HCT116 (cell line): ENCODE results near the gene SCGB2B2. TPM values are rescaled to one million over a fixed set of nuclear protein-coding genes. Genes with fewer than 3 reads are reported as not detected.
A peak's percentile ranks its signal among the peaks of the same experiment; 100 is the strongest.

ENCODE experiments used
- ATAC-seq: fragments of 200-7000 bp; cut with Tn5 transposase; 2 replicates; pipeline ENCODE4 v1.9.1; 2020; ENCODE audit warnings: mild to moderate bottlenecking, moderate library complexity
- BruUV-seq: library from RNA; stranded (reverse); fragments of 400-500 nt; replicated peaks from 2 replicates; lab custom pipeline; 2021; lab: Mats Ljungman, UMichigan
- CTCF ChIA-PET: fragments of 300-600 bp; sonication (Branson Sonifier 250); formaldehyde crosslinking; loops from one replicate; lab custom pipeline; 2021; ENCODE audit warnings: antibody characterized with exemption; lab: Charles Lee
- POLR2A ChIA-PET: fragments of 300-600, 350-600 bp; sonication (Branson Sonifier 250); formaldehyde crosslinking; loops from one replicate; lab custom pipeline; 2021; ENCODE audit warnings: antibody characterized with exemption; lab: Charles Lee
- RAD21 ChIA-PET, 2 experiments: fragments of 300-600 bp; sonication (Branson Sonifier 250); formaldehyde crosslinking; loops; one replicate each; lab custom pipeline; 2023; ENCODE audit warnings: low total read pairs in 2 of 2; ENCODE audit not compliant: uncharacterized antibody in 2 of 2, unreplicated experiment in 2 of 2, low non-redundant PET in 1 of 2; lab: Charles Lee
- DNase-seq: peaks from one replicate; pipeline ENCODE4 v3.0.0-alpha.2; 2010; ENCODE audit warnings: low read depth, low spot score
- H2AFZ ChIP-seq: fragments of 200-600 bp; shearing (Covaris generic), sonication (generic); 2 replicates; pipeline ENCODE4 v1.6.1; 2017; ENCODE audit warnings: low read depth, mixed run types, mixed read lengths, antibody characterized with exemption, low read length; ENCODE audit not compliant: poor library complexity, severe bottlenecking
- H3K27ac ChIP-seq: 2 replicates; pipeline ENCODE4 v1.5.1; 2012; ENCODE audit warnings: low read depth, low read length
- H3K27me3 ChIP-seq: fragments of 200-600 bp; sonication (generic); 2 replicates; pipeline ENCODE4 v1.6.1; 2016; ENCODE audit warnings: mixed run types, low read length, mixed read lengths; ENCODE audit not compliant: insufficient read depth
- H3K36me3 ChIP-seq, 2 experiments: fragments of 200-500 bp in 1 of 2; fragments of 200-600 bp in 1 of 2; sonication (Bioruptor generic) in 1 of 2; sonication (generic) in 1 of 2; 2 replicates each; pipeline versions ENCODE4 v1.5.1 to v1.6.1; 2014 to 2016; ENCODE audit warnings: low read length in 2 of 2, inconsistent platforms in 1 of 2, mixed read lengths in 1 of 2, mixed run types in 1 of 2; ENCODE audit not compliant: insufficient read depth in 2 of 2, control insufficient read depth in 1 of 2
- H3K4me1 ChIP-seq, 2 experiments: fragments of 200-600 bp in 1 of 2; sonication (generic) in 1 of 2; 2 replicates each; pipeline versions ENCODE4 v1.5.1 to v1.6.1; 2012 to 2017; ENCODE audit warnings: low read length in 2 of 2, inconsistent platforms in 1 of 2, mild to moderate bottlenecking in 1 of 2, mixed read lengths in 1 of 2, mixed run types in 1 of 2, moderate library complexity in 1 of 2; ENCODE audit not compliant: insufficient read depth in 2 of 2, control insufficient read depth in 1 of 2
- H3K4me2 ChIP-seq: fragments of 200-600 bp; sonication (generic); 2 replicates; pipeline ENCODE4 v1.6.1; 2017; ENCODE audit warnings: mixed run types, low read length, mixed read lengths
- H3K4me3 ChIP-seq, 2 experiments: fragments of 200-600 bp in 1 of 2; sonication (generic) in 1 of 2; replicated peaks in 1 of 2; 2 replicates each; pipeline ENCODE4 v1.5.1; 2011 to 2016; ENCODE audit warnings: low read length in 2 of 2, control low read depth in 1 of 2, low read depth in 1 of 2, mild to moderate bottlenecking in 1 of 2, mixed read lengths in 1 of 2, mixed run types in 1 of 2
- H3K79me2 ChIP-seq: fragments of 200-600 bp; sonication (generic); 2 replicates; pipeline ENCODE4 v1.6.1; 2017; ENCODE audit warnings: mild to moderate bottlenecking, mixed run types, low read length, moderate library complexity, mixed read lengths; ENCODE audit not compliant: insufficient read depth
- H3K9ac ChIP-seq: fragments of 200-600 bp; sonication (generic); 2 replicates; pipeline ENCODE4 v1.6.1; 2016; ENCODE audit warnings: low read length, mixed read lengths
- H3K9me2 ChIP-seq: fragments of 200-600 bp; sonication (generic), shearing (Covaris generic); 2 replicates; pipeline ENCODE4 v1.6.1; 2017; ENCODE audit warnings: mixed run types, mild to moderate bottlenecking, moderate library complexity; ENCODE audit not compliant: insufficient read depth
- H3K9me3 ChIP-seq, 2 experiments: fragments of 200-500 bp in 1 of 2; fragments of 200-600 bp in 1 of 2; sonication (Bioruptor generic) in 1 of 2; sonication (generic) in 1 of 2; 2 replicates each; pipeline ENCODE4 v1.6.1; 2014 to 2017; ENCODE audit warnings: low read length in 2 of 2, mixed read lengths in 2 of 2, inconsistent platforms in 1 of 2, low read depth in 1 of 2, mild to moderate bottlenecking in 1 of 2, mixed run types in 1 of 2, moderate library complexity in 1 of 2; ENCODE audit not compliant: control insufficient read depth in 1 of 2, insufficient read depth in 1 of 2
- H4K20me1 ChIP-seq: fragments of 200-600 bp; sonication (generic), shearing (Covaris generic); 2 replicates; pipeline ENCODE4 v1.6.1; 2017; ENCODE audit warnings: mixed run types, mild to moderate bottlenecking, moderate library complexity; ENCODE audit not compliant: insufficient read depth
- CBX3 ChIP-seq: IDR thresholded peaks from 2 replicates; pipeline ENCODE4 v1.6.1; 2012; ENCODE audit warnings: low read depth
- CEBPB ChIP-seq: IDR thresholded peaks from 2 replicates; pipeline ENCODE4 v1.6.1; 2012; ENCODE audit warnings: low read depth
- EGR1 ChIP-seq: IDR thresholded peaks from 2 replicates; pipeline ENCODE4 v1.6.1; 2012; ENCODE audit warnings: low read depth
- ELF1 ChIP-seq: IDR thresholded peaks from 2 replicates; pipeline ENCODE4 v1.6.1; 2012; ENCODE audit warnings: low read depth, borderline replicate concordance
- FOSL1 ChIP-seq: IDR thresholded peaks from 2 replicates; pipeline ENCODE4 v1.6.1; 2012; ENCODE audit warnings: low read depth
- POLR2AphosphoS5 ChIP-seq: IDR thresholded peaks from 2 replicates; pipeline ENCODE4 v1.6.1; 2011; ENCODE audit warnings: mild to moderate bottlenecking, low read depth, low read length, moderate library complexity
- RAD21 ChIP-seq: IDR thresholded peaks from 2 replicates; pipeline ENCODE4 v1.6.1; 2012; ENCODE audit warnings: low read depth, mild to moderate bottlenecking
- SIN3A ChIP-seq: IDR thresholded peaks from 2 replicates; pipeline ENCODE4 v1.6.1; 2012; ENCODE audit warnings: low read depth
- SP1 ChIP-seq: IDR thresholded peaks from 2 replicates; pipeline ENCODE4 v1.6.1; 2012; ENCODE audit warnings: low read depth
- SRF ChIP-seq: IDR thresholded peaks from 2 replicates; pipeline ENCODE4 v1.6.1; 2012; ENCODE audit warnings: low read depth
- TCF7L2 ChIP-seq: IDR thresholded peaks from 2 replicates; pipeline ENCODE4 v1.7.0; 2011; ENCODE audit warnings: borderline replicate concordance, inconsistent platforms; ENCODE audit not compliant: insufficient read depth, insufficient read length; ENCODE audit errors: extremely low read depth
- ZFX ChIP-seq: fragments of 450-650 bp; IDR thresholded peaks from 2 replicates; pipeline ENCODE4 v1.6.1; 2017
- ZNF274 ChIP-seq: fragments of 200-500 bp; sonication (Bioruptor generic); IDR thresholded peaks from 2 replicates; pipeline ENCODE4 v1.6.1; 2014; ENCODE audit warnings: mild to moderate bottlenecking, low read depth, low read length, inconsistent platforms
- intact Hi-C: fragments of 100-400 bp; cut with micrococcal nuclease; formaldehyde crosslinking; loops from 2 replicates; pipeline ENCODE4 v1.10.0; 2022
- total RNA-seq: library from RNA; stranded (reverse); gene quantifications from one replicate; pipeline ENCODE4 v1.2.1, GENCODE V29; 2021; ENCODE audit not compliant: unreplicated experiment
- TF ChIP-seq, protein P1 (sequence below): IDR thresholded peaks from 2 replicates; pipeline ENCODE4 v1.6.1; 2012; ENCODE audit warnings: low read depth
- TF ChIP-seq, protein P2 (sequence below): IDR thresholded peaks from 2 replicates; pipeline ENCODE4 v1.6.1; 2012
- TF ChIP-seq, protein P3 (sequence below): IDR thresholded peaks from 2 replicates; pipeline ENCODE4 v1.6.1; 2012

The SCGB2B2 gene
- total RNA-seq, 1 experiment from 2014 or later, result 0.27 TPM

DNA sequence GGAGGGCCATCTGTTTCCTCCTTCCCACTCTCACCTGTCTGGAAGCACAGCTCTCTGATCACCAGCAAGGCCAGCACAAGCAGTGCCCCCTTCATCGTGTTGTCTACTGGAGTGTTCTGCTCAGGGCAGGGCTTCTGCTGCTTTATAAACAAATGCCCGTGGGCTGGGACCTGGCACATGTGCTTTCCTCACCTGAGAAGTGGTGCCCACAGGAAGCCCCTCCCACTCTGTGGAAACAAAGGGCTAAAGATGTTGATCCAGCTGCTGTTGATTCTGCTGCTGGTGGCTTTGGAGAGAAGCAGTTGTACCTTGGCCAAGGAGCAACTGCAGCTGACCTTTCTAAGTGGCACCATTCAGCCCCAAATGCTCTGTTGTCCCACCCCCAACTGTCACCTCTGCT, 30.7 kb upstream of the SCGB2B2 start (continued):
- TF ChIP-seq, protein P1, sequence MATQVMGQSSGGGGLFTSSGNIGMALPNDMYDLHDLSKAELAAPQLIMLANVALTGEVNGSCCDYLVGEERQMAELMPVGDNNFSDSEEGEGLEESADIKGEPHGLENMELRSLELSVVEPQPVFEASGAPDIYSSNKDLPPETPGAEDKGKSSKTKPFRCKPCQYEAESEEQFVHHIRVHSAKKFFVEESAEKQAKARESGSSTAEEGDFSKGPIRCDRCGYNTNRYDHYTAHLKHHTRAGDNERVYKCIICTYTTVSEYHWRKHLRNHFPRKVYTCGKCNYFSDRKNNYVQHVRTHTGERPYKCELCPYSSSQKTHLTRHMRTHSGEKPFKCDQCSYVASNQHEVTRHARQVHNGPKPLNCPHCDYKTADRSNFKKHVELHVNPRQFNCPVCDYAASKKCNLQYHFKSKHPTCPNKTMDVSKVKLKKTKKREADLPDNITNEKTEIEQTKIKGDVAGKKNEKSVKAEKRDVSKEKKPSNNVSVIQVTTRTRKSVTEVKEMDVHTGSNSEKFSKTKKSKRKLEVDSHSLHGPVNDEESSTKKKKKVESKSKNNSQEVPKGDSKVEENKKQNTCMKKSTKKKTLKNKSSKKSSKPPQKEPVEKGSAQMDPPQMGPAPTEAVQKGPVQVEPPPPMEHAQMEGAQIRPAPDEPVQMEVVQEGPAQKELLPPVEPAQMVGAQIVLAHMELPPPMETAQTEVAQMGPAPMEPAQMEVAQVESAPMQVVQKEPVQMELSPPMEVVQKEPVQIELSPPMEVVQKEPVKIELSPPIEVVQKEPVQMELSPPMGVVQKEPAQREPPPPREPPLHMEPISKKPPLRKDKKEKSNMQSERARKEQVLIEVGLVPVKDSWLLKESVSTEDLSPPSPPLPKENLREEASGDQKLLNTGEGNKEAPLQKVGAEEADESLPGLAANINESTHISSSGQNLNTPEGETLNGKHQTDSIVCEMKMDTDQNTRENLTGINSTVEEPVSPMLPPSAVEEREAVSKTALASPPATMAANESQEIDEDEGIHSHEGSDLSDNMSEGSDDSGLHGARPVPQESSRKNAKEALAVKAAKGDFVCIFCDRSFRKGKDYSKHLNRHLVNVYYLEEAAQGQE, result no peak
- TF ChIP-seq FOSL1 (no peak), ZFX (no peak), RAD21 (no peak), SRF (no peak), ELF1 (no peak)

DNA sequence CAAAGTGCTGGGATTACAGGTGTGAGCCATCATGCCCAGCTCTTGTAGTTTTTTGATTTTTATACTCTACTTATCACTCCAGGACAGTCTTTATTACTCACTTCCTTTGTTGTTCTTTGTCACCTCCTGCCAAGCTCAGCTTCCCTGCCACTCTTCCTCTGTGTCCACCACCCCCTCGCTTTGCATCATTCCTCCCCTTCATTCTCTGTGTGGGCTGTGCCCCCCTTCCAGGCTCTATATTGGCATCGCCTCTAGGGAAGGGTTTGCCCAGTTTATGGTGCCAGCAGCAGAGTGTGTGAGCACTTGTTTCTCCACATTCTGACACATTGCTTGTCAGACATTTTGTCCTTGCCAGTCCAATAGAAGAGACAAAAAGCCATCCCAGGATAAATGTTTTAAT, 15.6 kb upstream of the SCGB2B2 start:
- Histone ChIP-seq H3K9me3 (no peaks in the 10 kb centered on the region; a peak in 1 of 4 replicates), H3K4me1 (peaks cover 0 to 4% of the 10 kb centered on the region in 2 experiments; a peak in 2 of 4 replicates), H3K9me2 (no peaks in the 10 kb centered on the region), H2AFZ (no peak overlapping the region), H3K9ac (no peak overlapping the region), H3K4me3 (no peak overlapping the region), H3K27ac (no peak overlapping the region), H3K36me3 (no peaks in the 10 kb centered on the region), H3K79me2 (no peaks in the 10 kb centered on the region), H3K27me3 (no peaks in the 10 kb centered on the region), H3K4me2 (no peak overlapping the region), H4K20me1 (no peaks in the 10 kb centered on the region)
- ChIA-PET POLR2A (no interaction called here), RAD21 (no interaction called here), CTCF (no interaction called here)
- no TSS peak for BruUV-seq
- ATAC-seq (no peak), DNase-seq (no peak)
- intact Hi-C loops, result no loop called here
- TF ChIP-seq, protein P2, sequence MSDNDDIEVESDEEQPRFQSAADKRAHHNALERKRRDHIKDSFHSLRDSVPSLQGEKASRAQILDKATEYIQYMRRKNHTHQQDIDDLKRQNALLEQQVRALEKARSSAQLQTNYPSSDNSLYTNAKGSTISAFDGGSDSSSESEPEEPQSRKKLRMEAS, result no peak
- TF ChIP-seq ZNF274 (no peak), TCF7L2 (no peak), POLR2AphosphoS5 (no peak), SP1 (peak; percentile 11; the same call in 1 of the 2 replicates), FOSL1 (no peak), SIN3A (0 out of 2 replicates have a peak, but pooled peaks have one; percentile 25), ELF1 (no peak), EGR1 (peak; percentile 66; the same call in 1 of the 2 replicates), CEBPB (no peak), CBX3 (no peak), SRF (no peak)
- TF ChIP-seq, protein P1, result no peak
- TF ChIP-seq, protein P3, sequence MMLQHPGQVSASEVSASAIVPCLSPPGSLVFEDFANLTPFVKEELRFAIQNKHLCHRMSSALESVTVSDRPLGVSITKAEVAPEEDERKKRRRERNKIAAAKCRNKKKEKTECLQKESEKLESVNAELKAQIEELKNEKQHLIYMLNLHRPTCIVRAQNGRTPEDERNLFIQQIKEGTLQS, result no peak
- TF ChIP-seq, all 23 proteins: peak for 3
